Measurements from ENCODE around the gene VRK1.
"Not testable (repeated sequence)": the region's sequence is repeated elsewhere in the genome, so short reads cannot be mapped to it uniquely, and the experiment has no call there.

Gene VRK1, protein sequence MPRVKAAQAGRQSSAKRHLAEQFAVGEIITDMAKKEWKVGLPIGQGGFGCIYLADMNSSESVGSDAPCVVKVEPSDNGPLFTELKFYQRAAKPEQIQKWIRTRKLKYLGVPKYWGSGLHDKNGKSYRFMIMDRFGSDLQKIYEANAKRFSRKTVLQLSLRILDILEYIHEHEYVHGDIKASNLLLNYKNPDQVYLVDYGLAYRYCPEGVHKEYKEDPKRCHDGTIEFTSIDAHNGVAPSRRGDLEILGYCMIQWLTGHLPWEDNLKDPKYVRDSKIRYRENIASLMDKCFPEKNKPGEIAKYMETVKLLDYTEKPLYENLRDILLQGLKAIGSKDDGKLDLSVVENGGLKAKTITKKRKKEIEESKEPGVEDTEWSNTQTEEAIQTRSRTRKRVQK
- total RNA-seq: 11.1 to 46.9 (median 27.2) reads per million in 17 experiments

DNA sequence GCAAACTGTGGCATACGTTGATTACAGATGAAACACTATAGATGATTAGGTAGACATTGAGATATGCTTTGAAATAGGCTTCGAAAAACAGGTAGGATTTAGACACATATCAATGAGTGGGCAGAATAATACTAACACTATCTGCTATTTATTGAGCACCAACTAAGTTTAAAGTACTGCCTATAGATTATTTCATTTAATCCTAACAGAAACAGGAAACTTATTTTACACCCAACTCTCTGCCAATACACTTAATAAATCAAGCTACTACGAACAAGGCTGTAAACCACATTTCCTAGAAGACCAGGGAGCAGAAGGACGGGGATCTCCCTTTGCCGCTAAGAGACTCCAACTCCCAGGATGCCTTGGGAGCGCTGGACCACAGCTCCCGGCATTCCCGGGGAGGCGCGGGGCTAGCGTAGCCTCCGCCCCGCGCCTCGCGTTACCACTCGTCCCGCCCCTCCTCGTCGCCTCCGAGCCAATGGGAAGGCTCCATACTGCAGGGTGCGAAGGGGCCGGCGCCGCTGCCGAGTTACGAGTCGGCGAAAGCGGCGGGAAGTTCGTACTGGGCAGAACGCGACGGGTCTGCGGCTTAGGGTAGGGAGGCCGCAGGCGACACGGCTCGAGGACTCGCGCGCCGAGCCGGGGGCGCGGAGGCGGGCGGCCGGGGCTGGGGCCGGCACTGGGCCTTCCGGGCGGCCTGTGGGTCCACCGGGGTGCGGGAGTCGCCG lies at the start of gene VRK1:
VRK1 (plus strand) TSS at position 532 of the 731 bp plus-strand sequence. CDS start 36,090 bp downstream, outside the sequence.
- peak; percentile 98 to 99 (median 98) for DNase-seq

DNA sequence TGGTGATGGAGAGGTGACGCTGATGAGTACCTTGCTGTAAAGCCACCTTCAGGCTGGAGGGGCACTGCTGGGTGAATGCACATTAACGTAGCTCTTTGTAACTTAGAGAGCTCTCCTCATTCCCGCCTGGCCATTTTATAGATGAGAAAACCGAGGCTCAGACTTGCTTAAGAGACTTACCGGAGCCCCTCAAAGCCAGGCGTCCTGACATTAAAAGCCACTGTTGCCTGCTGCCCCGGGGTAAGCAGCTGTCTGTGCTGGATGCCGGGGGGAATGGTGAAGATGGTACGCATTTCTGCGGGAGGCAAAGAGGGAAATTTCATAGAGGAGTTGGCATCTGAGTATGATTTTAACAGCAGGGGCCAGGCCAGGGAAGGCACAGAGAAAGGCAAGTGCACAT lies 49.6 kb upstream of the VRK1 start:
- no peak for DNase-seq

DNA sequence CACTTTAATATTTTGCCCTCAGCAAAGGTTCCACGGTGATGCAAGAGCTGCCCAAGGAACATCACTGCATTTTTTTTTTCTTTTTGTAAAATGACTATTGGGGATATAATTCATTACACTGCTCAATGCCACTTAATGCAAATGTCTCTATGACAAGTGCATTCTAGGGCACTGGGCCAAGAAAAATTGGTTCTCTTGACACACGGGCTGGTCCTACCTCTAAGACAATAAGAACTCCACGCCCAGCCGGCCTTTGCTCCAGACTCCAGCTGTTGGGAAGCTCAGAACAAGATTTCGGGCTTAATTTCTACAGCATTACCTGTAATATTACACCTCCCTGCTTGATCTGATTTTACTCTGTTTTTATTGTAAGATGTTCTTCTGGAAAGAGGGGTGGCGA lies 48.8 kb upstream of the VRK1 start:
- DNase-seq: no peak

DNA sequence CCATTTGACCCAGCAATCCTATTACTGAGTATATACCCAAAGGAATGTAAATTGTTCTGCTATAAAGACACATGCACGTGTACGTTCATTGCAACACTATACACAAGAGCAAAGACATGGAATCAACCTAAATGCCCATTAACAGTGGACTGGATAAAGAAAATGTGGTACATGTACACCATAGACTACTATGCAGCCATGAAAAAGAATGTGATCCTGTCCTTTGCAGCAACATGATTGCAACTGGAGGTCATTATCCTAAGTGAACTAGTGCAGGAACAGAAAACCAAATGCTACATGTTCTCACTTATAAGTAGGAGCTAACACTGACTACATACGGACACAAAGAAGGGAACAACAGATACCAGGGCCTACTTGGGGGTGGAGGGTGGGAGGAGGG lies 45.7 kb upstream of the VRK1 start:
- DNase-seq: no peak

DNA sequence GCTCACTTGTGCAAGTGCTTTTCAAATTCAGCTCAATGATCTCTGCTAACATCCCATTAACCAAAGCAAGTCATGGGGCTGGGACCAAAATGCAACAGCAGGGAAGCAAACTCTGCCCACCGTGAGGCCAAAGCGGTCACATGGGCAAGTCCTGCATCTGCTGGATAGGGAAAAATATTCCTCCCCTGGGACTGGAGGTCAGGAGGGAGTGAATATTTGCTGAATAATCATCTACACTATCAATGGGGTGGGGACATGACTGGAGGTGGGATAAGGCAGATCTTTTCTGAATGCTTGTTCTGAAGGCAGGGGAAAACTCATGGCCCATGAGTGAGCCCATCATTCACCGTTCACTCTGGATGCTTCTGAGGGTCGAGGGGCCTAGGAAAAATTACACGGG lies 45.1 kb upstream of the VRK1 start:
- no peak for DNase-seq

DNA sequence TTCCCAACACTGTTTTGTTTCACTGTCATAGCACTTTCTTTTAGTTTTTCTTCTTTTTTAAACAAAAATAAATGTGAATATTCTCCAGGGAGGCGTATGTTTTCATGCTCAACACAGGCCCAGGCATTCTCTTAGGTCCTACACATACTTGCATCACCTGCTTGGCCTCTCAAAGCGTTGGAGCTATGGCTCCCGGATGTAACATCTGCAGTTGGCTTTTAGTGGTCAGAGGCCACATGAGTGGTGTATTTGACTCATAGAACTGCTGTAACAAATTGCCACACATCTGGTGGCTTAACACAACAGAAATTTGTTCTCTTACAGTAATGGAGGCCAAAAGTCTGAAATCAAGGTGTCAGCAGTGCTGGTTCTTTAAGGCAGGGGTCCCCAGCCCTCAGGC lies 44.6 kb upstream of the VRK1 start:
- DNase-seq: no peak

DNA sequence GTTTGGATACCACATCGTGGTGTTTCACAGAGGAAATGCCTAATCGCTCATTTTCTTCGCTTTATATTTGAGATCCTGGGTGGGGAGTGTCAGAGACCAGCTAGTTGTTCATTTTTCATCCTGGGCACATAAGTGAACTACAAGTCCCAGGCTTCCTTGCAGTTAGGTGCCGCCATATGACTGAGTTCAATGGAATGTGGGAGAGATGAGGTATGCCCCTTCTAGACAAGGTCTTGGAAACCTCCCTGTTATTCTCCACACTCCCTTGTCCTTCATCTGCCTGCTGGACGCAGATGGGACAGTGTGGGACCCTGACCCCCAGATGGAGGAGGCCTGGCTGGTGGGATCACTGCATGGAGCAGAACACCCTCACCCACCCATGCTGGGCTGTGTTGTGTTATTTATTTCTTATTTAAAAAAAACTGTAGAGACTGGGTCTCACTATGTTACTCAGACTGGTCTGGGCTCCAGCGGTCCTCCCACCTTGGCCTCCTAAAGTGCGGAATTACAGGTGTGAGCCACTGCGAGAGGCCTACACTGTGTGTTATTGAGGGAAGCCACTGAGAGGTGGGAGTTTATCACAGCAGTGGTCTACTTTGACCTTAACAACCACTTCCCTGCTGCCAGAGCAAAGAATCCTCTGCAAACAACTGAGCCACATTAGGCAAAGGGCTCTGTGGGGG lies 42.9 kb upstream of the VRK1 start:
- no peak for DNase-seq

DNA sequence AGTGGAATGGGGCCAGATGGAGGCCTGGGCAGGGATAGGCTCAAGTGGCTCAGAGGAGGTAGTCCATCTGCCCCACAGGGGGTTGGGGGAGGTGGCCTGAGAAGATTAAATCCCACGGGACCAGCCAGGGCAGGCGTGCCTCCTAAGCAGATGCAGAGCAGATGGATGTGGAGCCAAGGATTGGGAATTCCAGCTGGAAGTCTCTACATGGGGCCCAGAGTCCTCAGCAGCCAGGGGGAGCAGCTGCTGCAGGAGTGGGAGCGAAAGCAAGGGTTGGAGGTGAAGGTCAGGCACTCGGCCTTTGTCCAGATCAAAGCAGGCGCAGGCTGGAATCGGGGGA lies 42.4 kb upstream of the VRK1 start:
- no peak for DNase-seq

DNA sequence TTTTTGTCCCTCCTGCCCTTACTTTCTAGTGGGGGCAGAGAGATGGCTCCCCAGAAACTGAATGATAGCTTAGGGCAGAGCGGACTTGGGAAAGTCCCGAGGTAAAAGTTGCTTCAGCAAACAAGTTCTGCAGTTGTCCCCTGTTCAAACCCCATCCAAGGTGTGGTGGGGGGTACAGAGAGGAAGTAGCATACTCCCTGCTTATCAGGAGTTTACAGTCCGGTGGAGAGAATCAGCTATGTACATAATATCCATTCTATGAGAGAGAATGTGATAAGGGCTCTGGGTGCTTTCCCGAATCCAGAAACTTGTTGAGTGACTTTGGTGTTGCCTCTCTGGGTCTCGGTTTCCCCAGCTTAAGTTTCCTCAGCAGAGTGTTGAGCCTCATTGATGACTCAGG lies 40.4 kb upstream of the VRK1 start:
- DNase-seq: no peak

DNA sequence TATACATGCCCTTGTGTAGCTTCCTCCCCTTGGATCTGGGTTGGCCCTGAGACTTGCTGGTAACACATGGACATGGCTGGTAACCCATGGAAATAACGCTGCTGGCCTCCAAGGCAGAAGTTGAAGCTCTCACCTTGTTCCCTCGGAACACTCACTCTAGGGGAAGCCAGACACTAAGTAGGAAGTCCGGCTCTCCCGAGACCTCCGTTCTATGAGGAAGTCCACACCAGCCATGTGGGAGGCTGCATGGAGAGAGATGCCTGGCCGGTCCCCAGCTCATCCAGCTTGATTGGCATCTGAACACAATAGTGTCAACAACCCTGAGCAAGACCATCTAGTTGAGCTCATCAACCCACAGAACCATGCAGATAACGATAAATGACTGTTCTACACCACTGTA lies 39.7 kb upstream of the VRK1 start:
- DNase-seq: peak in 3 of 4 experiments; percentile 25 to 48 (median 45)

DNA sequence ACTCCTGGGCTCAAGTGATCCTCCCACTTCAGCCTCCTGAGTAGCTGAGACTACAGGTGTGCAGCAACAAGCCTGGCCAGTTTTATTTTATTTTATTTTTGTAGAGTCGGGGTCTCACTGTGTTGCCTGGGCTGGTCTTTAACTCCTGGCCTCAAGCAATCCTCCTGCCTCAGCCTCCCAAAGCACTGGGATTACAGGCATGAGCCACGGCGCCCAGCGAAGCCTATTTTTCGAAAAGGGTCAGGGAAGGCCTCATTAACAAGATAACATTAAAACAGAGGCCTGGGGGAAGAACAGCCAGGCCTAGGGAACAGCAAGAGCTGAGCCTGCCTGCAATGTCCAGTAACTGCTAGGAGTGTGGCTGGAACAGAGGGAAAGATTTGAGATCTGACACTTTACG lies 36.1 kb upstream of the VRK1 start:
- DNase-seq: no peak

DNA sequence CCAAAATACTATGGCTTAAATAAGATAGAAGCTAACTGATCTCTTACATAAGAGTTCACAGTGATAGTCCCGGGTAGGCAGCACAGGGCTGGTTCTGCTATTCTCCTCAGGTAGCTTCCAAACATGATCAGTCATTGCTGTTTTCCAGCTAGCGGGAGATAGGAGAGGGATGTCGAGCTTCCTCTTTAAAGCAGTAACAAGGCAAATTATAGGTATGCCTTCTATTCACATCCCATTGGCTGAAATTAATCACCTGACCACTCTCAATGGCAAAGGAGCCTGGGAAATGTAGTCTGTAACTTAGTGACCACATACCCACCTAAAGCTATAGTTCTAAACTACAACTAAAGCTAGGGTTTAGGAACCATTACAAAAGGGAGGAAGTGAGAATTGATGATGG lies 34.5 kb upstream of the VRK1 start:
- DNase-seq: peak; percentile 28 to 75 (median 48)

DNA sequence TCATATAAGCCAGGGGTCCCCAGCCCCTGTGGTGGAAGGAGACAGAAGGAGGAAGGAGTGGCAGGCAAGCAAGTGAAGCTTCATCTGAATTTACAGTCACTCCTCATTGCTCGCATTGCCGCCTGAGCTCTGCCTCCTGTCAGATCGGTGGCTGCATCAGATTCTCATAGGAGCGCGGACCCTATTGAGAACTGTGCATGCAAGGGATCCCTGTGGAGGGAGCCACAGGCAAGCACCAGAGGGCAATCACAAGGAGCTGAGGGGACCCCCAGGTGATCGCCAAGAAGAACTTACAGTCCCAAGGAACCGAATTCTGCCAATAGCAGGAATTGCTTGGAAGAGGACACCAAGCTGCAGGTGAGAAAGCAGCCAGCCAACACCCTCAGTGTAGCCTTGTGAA lies 33.2 kb upstream of the VRK1 start:
- no peak for DNase-seq

DNA sequence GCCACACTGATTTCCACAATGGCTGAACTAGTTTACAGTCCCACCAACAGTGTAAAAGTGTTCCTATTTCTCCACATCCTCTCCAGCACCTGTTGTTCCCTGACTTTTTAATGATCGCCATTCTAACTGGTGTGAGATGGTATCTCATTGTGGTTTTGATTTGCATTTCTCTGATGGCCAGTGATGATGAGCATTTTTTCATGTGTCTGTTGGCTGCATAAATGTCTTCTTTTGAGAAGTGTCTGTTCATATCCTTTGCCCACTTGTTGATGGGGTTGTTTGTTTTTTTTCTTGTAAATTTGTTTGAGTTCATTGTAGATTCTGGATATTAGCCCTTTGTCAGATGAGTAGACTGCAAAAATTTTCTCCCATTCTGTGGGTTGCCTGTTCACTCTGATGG lies 32.0 kb upstream of the VRK1 start:
- not testable (repeated sequence) for DNase-seq

DNA sequence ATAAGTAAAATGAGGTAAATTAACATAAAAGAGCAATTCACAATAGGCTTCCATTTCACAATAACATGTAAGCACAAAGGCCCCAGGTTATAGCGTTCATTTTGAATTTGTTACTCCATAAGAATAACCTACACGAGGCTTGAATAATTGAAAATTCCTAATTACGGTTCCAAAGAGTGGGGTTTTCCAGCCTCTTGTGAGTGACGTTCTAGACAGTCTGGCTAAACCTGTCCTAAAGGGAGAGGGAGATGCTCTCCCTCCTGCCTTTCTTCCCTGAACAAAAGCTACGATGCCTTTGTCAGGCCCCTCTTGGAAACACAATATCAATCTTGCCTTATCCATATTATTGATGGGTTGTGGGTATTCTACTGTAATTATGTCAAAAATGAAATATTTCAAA lies 24.3 kb upstream of the VRK1 start:
- no peak for DNase-seq

DNA sequence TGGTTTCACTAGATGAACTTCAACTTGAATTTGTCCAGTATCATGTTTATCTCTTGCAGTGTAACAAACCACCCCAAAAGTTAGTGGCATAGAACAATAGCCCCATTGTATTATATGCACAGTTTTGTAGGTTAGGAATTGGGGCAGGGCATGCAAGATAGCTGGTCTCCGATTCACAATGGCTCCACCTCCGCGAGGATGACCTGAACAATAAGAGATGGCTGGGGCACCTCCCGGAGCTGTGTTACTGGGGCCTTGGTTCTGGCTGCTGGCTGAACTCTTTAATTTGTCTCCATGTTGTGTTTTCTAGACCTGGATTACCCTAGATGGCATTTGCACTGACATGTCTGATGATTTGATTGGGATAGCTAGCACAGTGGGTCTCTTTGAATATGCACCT lies 20.4 kb upstream of the VRK1 start:
- DNase-seq: no peak

DNA sequence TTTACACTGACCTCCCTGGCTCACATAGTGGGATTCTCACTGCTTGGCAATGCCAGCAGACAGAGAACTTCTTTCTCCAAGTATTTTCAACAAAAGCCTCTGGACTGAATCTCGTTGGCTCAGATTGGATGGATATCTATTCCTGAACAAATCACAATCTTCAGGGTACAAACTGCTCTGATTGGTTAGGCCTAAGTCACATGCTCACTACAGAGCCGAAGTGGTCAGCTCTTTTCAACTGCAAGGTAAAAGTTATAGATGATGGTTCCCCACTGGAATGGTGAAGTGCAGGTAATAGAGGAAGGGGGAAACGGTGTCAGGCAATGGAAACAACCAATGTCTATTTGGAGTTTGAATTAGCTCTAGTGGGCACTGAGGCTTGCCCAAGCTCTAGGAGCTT lies 16.7 kb upstream of the VRK1 start:
- DNase-seq: no peak

DNA sequence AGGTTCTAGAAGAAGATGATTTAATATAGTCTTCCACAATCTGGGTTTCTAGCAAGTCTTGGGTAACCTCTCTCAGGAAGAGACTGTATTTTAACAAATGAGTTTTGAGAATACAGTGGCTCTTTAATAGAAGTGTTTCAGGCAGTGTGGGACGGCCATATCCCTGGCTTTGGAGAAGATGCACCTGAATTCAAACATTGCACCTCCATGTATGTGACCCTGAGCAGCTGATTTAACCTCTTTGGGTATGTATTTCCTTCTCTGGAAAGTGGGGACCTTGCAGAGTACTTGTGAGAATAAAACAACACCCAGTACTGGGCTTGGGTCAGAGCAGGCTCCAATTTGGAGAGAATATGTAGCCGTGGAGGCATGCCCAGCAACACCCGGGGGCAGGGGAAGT lies 15.8 kb upstream of the VRK1 start:
- DNase-seq: no peak

DNA sequence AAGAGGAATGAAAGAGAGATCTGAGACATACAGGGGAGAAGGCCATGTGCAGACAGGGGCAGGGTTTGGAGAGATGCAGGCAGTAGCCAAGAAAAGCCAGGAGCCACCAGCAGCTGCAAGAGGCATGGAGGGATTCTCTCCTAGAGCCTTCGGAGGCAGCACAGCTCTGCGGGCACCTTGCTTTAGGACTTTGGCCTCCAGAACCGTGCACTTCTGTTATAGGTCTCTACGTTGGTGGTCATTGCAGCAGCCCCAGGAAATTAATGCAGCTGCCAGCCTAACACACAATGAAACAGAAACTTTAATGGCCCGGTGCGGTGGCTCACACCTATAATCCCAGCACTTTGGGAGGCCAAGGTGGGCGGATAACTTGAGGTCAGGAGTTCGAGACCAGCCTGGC lies 14.7 kb upstream of the VRK1 start:
- no peak for DNase-seq

DNA sequence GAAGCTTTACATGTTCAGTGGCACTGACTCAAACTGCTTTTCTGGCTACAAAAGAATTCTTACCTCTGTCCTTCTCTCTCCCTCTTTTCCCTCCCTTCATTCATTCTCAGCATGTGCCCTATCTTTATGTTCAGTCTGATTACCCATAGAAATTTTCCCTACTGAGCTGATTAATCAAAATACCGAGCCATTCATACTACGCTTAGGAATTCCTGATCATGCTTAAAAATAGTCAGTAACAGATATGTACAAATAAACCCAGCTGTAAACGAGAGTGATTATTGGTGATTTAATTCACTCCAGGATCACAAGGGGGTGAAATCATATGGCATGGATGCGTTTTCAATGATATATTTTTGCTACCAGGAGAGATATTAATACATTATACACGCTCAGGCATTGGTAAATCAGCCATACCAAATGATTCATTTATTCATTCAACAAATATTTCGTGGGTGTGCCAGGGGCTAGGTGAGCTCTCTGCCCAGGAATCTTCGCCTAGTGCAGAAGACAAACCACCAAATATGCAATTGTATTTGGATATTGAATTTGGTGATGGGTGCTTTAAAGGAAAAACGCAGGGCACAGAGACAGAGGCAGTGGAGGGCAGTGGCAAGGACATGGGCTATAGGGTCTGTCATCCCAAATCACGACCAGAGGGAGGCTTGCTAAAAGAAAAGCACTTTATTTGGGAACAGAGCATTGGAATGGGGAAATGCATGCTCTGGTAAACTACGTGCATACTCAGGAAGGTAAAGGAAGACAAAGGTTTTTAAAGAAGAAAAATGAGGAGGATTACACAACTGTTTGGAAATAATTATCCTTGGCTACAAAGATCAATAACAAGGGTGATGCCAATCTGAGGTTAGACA lies 13.9 kb upstream of the VRK1 start:
- no peak for DNase-seq

DNA sequence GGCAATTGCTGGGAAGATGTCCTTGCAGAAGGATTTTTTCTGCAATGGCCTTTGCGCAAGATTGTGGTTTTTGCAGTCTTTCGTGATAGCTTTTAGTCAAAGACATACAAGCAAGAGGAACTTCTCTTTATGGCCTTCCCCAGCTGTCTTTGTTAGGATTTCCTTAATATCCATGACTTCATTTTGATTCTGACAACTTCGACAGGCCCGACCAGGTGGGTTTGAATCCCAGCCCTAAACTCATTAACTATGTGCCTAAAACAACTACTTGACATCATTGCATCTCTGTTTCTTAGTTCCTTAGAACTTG lies 13.3 kb upstream of the VRK1 start:
- DNase-seq: peak; percentile 84 to 92 (median 88)

DNA sequence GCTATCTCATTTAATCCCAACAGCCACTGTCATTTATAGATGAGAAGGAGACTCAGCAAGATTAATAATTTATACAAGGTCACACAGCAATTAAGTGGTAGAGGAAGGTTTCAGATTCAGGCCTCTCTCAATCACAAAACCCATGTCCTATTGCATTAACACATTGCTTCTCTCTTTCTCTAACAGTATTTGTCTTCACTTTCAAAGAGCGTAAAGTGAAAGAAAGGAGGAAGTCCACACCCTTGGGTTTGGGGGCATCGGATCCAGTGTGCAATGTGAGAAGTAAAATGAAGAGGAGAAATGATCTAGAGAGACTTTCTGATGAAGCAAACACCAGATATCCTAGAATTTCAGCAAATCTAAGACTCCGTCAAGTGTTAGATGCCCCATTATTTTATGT lies 7.0 kb upstream of the VRK1 start:
- DNase-seq: peak in 2 of 4 experiments; percentile 11 to 33

DNA sequence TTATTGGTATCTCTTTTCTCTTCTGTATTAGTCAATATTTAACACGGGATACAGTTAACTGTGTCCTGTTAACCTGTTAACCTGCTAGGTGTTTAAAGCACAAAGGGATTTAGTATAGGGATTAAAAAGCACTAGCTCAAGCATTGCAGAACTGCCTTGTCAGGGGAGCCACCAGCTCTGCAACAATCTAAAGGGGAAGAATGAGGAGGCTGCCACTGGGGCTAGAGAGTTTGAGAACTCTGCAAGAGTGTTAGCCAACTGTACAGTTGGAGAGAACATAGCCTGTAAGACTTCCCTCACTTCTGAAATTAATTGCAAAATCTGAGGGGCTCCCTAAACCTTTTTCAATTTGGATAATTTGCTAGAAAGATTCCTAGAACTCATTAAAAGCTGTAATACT lies 6.5 kb upstream of the VRK1 start:
- peak; percentile 36 to 64 (median 60) for DNase-seq

Measured in suppressor macrophage (primary cell).